Epidermal melanocyte (primary cell): ENCODE results near the gene FHOD1.
A peak's percentile ranks its signal among the peaks of the same experiment; 100 is the strongest.

ENCODE experiments used
- DNase-seq: peaks from one replicate; pipeline ENCODE4 v3.0.0; 2011; ENCODE audit warnings: low spot score; ENCODE audit not compliant: insufficient read length

Gene FHOD1

GRCh38 chr16:67247192-67248072, at the start of gene FHOD1:
FHOD1 (minus strand) TSS chr16:67247481; CDS start chr16:67247410, 71 bp downstream.
- peak; percentile 85 for DNase-seq

GRCh38 chr16:67296420-67296819, 49.1 kb upstream of the FHOD1 start:
- DNase-seq: no peak

- DNase-seq: peak; percentile 49
Measured at GRCh38 chr16:67294938-67295361, 47.7 kb upstream of the FHOD1 start.

GRCh38 chr16:67294171-67294757, 47.0 kb upstream of the FHOD1 start:
- DNase-seq: no peak

- DNase-seq: no peak
Measured at GRCh38 chr16:67291461-67291860, 44.2 kb upstream of the FHOD1 start.

DNA sequence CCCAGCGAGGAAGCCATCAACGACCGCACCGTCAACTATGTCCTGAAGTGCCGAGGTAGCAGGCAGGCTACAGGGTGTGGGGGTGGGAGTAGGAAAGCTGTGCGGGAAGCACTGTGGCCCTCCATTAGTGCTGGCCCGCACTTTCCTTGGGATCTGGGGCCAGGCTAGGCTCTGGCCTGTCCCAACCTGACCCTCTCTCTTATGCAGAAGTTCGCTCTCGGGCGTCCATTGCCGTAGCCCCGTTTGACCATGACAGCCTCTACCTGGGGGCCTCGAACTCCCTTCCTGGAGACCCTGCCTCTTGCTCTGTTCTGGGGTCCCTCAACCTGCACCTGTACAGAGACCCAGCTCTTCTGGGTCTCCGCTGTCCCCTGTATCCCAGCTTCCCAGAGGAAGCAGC, 40.7 kb upstream of the FHOD1 start:
- no peak for DNase-seq

DNA sequence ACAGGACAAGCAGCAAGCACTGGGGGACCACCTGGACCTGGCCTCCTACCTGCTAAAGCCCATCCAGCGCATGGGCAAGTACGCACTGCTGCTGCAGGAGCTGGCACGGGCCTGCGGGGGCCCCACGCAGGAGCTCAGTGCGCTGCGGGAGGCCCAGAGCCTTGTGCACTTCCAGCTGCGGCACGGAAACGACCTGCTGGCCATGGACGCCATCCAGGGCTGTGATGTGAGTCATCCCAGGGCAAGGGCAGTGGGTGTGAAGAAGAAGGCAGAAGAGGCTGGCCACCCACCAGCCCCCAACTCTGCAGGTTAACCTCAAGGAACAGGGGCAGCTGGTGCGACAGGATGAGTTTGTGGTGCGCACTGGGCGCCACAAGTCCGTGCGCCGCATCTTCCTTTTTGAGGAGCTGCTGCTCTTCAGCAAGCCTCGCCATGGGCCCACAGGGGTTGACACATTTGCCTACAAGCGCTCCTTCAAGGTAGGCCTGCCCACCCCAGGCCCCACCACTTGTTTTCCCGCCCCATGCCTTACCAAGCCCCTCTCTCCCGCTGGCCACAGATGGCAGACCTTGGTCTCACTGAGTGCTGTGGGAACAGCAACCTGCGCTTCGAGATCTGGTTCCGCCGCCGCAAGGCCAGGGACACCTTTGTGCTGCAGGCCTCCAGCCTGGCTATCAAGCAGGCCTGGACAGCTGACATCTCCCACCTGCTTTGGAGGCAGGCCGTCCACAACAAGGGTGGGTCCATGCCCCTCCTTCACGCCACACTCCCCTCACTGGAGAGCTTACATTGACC, 39.4 kb upstream of the FHOD1 start:
- no peak for DNase-seq

- DNase-seq: no peak
Measured at GRCh38 chr16:67284699-67285646, 37.7 kb upstream of the FHOD1 start.

DNA sequence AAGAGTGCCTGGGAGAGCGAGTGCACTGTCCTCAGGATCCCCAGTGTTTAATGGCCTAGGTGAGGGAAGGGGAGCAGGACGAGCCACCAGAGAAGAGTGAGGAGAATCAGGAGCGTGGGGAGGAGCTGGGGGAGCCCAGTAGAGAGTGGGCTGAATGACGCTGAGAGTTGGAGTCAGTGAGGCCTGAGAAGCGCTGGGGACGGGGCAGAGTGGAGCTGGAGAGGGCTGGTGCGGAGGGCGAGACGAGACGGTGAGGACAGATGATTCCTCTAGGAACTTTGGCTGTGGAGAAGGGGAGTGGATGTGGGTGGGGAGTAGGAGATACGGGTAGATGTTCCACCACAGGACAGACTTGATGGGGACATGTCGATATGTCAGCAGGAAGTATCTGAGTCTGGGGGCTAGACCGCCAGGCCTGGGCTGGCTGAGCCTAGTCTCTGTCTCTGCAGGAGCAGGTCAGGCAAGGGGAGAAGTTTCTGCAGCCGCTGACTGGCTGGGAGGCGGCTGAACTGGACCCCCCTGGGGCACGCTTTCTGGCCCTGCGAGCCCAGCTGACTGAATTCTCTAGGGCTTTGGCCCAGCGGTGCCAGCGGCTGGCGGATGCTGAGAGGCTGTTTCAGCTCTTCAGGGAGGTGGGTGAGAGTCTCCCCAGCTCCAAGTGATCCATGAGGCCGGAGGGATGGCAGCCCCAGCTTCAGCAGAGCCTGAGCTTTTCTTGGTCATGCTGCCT, 36.7 kb upstream of the FHOD1 start:
- DNase-seq: no peak

GRCh38 chr16:67283039-67283825, 36.0 kb upstream of the FHOD1 start:
- no peak for DNase-seq

DNA sequence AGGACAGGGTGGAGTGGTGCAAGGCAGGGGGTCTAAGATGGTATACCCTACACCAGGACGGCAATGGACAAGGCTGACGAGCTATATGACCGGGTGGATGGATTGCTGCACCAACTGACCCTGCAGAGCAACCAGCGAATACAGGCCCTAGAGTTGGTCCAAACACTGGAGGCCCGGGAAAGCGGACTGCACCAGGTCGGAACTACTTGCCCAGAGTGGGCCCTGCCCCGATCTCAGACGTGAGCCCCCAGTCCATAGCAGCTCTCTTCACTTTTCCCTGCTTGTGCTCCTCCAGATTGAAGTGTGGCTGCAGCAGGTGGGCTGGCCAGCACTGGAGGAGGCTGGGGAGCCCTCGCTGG, 35.1 kb upstream of the FHOD1 start:
- no peak for DNase-seq

DNA sequence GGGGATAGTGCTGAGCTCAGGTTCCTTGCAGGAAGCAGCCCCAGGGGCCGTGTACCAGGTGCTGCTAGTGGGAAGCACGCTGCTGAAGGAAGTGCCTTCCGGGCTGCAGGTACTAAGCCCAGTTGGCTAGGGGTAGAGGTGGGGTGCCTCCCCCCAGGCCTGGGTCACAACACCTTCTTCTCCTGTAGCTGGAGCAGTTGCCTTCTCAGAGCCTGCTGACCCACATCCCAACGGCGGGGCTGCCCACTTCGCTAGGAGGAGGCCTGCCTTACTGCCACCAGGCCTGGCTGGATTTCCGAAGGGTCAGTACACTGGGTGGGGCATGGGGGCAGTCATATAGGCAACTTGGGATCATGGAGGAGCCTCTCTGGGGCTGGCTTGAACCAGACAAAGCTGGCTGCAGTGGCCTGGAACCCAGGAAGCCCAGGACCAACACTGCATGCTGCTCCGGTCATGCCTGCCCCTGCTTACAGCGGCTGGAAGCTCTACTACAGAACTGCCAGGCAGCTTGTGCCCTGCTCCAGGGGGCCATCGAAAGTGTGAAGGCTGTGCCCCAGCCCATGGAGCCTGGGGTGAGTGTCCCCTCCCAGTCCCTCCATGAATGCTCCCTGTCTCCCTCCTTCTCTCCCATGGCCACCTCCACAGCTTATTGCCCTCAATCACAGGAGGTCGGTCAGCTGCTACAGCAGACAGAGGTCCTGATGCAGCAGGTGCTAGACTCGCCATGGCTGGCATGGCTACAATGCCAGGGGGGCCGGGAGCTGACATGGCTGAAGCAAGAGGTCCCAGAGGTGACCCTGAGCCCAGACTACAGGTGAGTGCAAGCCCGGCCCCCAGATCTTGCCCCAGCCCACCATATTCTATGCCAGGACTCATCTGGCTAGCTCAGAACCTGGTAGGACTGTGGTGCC, 34.5 kb upstream of the FHOD1 start:
- DNase-seq: no peak

DNA sequence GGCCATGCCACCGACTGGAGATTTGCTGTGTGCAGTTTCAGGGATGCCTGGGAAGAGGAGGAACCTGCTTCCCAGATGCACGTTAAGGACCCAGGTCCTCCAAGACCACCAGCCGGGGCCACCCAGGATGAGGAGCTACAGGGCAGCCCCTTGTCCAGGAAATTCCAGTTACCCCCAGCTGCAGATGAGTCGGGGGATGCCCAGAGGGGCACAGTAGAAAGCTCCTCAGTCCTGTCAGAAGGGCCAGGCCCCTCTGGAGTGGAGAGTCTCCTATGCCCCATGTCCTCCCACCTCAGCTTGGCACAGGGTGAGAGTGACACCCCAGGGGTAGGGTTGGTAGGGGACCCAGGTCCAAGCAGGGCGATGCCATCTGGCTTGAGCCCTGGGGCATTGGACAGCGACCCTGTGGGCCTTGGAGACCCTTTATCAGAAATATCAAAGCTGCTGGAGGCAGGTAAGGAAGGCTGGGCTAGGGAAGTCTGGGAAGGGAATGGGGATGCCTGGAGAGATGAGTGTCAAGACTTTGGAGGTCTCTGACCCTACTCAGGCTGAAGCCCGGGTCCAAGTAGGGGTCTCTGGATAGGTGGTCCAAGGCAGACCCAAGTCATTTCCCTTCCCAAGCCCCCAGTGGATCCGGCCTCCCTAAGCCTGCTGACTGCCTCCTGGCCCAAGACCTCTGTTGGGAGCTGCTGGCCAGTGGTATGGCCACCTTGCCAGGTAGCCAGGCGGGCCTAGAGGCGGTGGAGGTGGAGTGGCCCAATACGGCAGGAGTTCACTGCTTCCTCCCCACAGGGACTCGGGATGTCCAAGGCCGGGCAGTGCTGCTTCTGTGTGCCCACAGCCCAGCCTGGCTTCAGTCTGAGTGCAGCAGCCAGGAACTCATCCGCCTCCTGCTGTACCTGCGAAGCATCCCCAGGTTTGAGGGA, 33.1 kb upstream of the FHOD1 start:
- DNase-seq: no peak

- DNase-seq: peak; percentile 91
Measured at GRCh38 chr16:67279296-67280089, 32.2 kb upstream of the FHOD1 start, which contains the start of gene PLEKHG4. PLEKHG4 (plus strand) TSS chr16:67279532; CDS start chr16:67280045, 513 bp downstream.

DNA sequence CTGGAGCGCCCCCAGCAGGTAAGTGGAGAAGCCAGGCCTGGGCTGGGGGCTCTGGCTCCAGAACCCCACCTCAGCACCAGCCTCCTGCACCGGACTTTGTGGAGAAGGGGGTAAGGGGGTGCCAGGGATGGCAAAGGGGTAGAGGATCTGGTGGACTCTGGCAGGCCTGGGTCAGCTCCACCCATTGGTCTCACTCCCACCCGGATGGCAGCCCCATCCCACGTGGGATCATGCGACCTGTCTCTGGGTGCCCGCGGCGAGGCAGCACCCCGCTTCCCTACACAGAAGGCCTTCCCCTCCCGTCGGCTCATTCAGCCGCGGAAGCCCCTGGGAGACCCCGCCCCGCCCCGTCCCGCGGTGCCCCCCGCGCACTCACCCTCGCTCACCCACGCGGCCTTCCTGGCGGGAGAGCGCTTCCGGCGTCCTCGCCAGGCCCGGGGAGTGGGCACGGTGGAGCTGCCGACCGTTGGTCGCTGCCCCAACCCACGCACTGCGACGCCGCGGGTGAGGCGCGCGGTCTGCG, 31.6 kb upstream of the FHOD1 start:
- DNase-seq: peak; percentile 54
